Smooth muscle cell (in vitro differentiated cells): ENCODE data around the gene LIMS3. TPM values are rescaled to one million over a fixed set of nuclear protein-coding genes. Genes with fewer than 3 reads are reported as not detected.
"Not testable (repeated sequence)": the region's sequence is repeated elsewhere in the genome, so short reads cannot be mapped to it uniquely, and the experiment has no call there.

Experiments used
- DNase-seq: peaks from one replicate; lab custom pipeline; 2025; ENCODE audit not compliant: unreplicated experiment; lab: John Stamatoyannopoulos, UW
- H2AFZ ChIP-seq: fragments of 200-600 bp; sonication (generic); 2 replicates; pipeline ENCODE4 v1.6.0; 2016; ENCODE audit warnings: antibody characterized with exemption, low read depth, mild to moderate bottlenecking
- H3F3A ChIP-seq: fragments of 200-600 bp; sonication (generic); 2 replicates; pipeline ENCODE4 v1.6.0; 2017; ENCODE audit warnings: antibody characterized with exemption, low read depth
- H3K27ac ChIP-seq: fragments of 200-600 bp; sonication (generic); 2 replicates; pipeline ENCODE4 v1.5.1; 2016; ENCODE audit warnings: low read depth, mild to moderate bottlenecking
- H3K27me3 ChIP-seq: fragments of 200-600 bp; sonication (generic); 2 replicates; pipeline ENCODE4 v1.6.1; 2016; ENCODE audit warnings: low read depth, mild to moderate bottlenecking
- H3K36me3 ChIP-seq: fragments of 200-600 bp; sonication (generic); 2 replicates; pipeline ENCODE4 v1.5.1; 2016; ENCODE audit warnings: low read depth
- H3K4me1 ChIP-seq: fragments of 200-600 bp; sonication (generic); 2 replicates; pipeline ENCODE4 v1.5.1; 2016; ENCODE audit warnings: low read depth
- H3K4me2 ChIP-seq: fragments of 200-600 bp; sonication (generic); 2 replicates; pipeline ENCODE4 v1.6.0; 2016; ENCODE audit warnings: mild to moderate bottlenecking
- H3K4me3 ChIP-seq: fragments of 200-600 bp; sonication (generic); 2 replicates; pipeline ENCODE4 v1.5.1; 2016; ENCODE audit warnings: mild to moderate bottlenecking
- H3K79me2 ChIP-seq: fragments of 200-600 bp; sonication (generic); 2 replicates; pipeline ENCODE4 v1.6.0; 2016; ENCODE audit warnings: low read depth, mild to moderate bottlenecking
- H3K9ac ChIP-seq: fragments of 200-600 bp; sonication (generic); 2 replicates; pipeline ENCODE4 v1.6.0; 2016; ENCODE audit warnings: low read depth
- H3K9me3 ChIP-seq: fragments of 200-600 bp; sonication (generic); replicated peaks from 2 replicates; pipeline ENCODE4 v1.5.1; 2016; ENCODE audit warnings: low read depth
- H4K20me1 ChIP-seq: fragments of 200-600 bp; sonication (generic); 2 replicates; pipeline ENCODE4 v1.6.0; 2016; ENCODE audit warnings: low read depth
- WGBS: methylation state at CpG from one replicate; pipeline ENCODE4 v1.1.7; 2016; ENCODE audit warnings: low lambda C conversion rate; 5-methylcytosine and 5-hydroxymethylcytosine counted together
- polyA plus RNA-seq: library from polyadenylated mRNA; unstranded; fragments of >200 nt; fragmentation: Nextera tagmentation; extraction: Ambion mirVana; gene quantifications from 2 replicates; pipeline ENCODE4 v1.2.1, GENCODE V29; 2016
- total RNA-seq: library from RNA; depleted of rRNA; stranded (reverse); fragments of >200 nt; gene quantifications from 2 replicates; pipeline ENCODE4 v1.2.3, GENCODE V29; 2014

The LIMS3 gene
- total and polyA plus RNA-seq, 2 experiments from 2014 or later: 6.2 to 7.7 TPM

DNA sequence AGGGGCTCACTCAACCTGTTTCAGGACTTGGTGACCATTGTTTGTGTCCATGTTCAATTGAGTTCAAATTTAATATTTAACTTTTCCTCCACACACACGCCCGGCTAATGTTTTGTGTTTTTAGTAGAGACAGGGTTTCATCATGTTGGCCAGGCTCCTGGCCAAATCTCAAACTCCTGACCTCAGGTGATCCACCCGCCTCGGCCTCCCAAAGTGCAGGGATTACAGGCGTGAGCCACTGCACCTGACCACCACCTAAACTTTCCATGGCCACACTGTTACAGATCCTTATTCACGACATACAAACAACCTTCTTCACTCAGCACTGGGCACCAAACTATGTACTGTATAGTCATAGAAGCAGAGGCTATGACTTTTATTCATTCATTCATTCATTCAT, 4.3 kb upstream of the LIMS3 start:
- H3K4me2 ChIP-seq, H3K27ac ChIP-seq, H3K9ac ChIP-seq, H3K4me3 ChIP-seq, H3K79me2 ChIP-seq, H2AFZ ChIP-seq, DNase-seq, H4K20me1 ChIP-seq, H3F3A ChIP-seq, H3K9me3 ChIP-seq, H3K36me3 ChIP-seq, H3K4me1 ChIP-seq, H3K27me3 ChIP-seq: not testable (repeated sequence)
- no CpG with 5 or more reads among the region's 6 CpGs for WGBS

DNA sequence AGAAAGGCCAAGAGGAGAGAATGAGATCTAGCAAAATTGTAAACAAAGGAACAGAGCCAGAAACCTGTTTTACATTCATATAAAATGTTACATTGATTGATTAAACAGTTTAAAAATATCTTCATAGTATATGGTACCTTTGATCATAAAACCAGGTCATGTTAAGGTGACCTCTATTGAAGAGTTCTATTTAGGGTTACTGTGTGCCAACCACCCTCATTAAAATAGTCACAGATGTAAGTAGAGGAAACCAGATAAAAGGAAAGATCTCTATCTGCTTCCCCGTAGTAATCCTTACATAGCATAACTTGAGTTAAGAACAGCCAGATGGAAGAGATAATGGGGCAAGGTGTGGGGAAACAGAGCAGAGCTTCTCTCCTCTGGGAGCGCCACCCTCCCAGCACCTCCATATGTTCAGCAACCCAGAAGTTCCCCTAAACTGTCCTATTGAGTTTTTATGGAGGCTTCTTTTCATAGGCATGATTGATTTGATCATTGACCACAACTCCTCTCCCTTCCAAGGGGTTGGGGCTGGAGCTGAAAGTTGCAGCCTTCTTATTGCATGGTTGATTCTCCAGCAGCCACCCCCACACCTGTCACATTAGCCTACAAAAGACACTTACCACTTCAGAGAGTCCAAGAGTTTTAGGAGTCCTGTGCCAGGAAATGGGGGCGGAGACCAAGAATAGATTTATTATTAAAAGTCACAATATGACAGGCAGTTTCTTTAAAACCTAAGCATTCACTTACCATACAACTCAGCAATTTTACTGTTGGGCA, 3.2 kb upstream of the LIMS3 start:
- H3K36me3 ChIP-seq, H2AFZ ChIP-seq, H3K79me2 ChIP-seq, H3K4me2 ChIP-seq, H3K9ac ChIP-seq, DNase-seq, H3K27ac ChIP-seq, H3K4me3 ChIP-seq, H3K4me1 ChIP-seq, H3F3A ChIP-seq, H3K9me3 ChIP-seq, H4K20me1 ChIP-seq, H3K27me3 ChIP-seq: not testable (repeated sequence)
- no CpG with 5 or more reads among the region's 3 CpGs for WGBS

DNA sequence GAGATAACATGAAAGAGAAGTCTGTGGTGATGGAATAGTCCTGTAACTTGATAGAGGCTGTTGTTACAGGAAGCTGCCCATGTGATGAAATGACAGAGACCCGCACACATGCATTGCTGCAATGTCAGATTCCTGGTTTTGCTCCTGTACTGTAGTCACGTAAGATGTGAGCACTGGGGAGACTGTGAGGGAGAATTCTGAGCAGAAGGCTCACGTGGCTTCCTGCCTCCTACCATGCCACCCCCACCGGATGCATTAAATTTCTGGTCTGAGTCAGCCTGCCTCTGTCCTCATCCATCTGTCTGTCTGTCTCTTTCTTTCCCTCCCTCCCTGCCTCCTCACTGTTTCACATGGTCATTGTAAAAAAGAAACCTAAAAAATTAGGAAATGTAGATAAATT, 2.3 kb upstream of the LIMS3 start:
- not testable (repeated sequence) for H3K27ac ChIP-seq, H3K79me2 ChIP-seq, H3K9me3 ChIP-seq, H3K36me3 ChIP-seq, H3K4me2 ChIP-seq, DNase-seq, H4K20me1 ChIP-seq, H3K27me3 ChIP-seq, H3K9ac ChIP-seq, H3K4me3 ChIP-seq, H3F3A ChIP-seq, H3K4me1 ChIP-seq, H2AFZ ChIP-seq
- no CpG with 5 or more reads among the region's 4 CpGs for WGBS

DNA sequence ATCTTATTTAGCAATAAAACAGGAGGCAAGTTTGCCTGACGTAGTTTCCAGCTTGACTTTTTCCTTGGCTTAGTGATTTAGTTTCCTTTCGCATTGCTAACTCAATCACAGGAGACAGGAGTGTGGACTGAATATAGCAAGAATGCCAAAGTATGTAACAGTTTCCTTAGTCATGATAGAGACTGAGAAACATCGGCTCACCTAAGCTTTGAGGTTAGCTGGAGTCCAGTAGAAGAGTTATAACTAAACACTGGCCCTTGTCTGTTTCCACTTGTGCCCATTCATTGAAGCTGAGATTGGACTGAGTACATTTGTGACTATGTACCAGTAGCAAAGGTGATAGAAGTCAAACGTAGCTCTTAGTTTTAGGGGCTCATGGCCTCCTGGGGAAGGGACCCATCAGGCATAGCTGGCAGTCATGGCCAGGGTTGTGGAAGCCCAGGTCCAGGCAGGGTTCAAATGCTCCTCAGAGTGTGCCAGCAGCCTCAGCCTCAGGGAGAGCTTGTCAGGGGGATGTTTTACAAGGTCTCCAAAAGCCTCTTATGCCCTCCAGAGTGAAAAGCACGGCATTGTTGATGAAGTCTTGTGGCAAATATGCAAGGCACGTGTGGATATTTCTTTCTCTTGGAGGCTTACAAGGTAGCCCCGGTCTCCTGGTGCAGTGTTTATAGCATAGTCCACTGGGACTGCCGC, 573 bp upstream of the LIMS3 start:
- no CpG with 5 or more reads among the region's 8 CpGs for WGBS
- H4K20me1 ChIP-seq, H2AFZ ChIP-seq, H3K36me3 ChIP-seq, H3K4me3 ChIP-seq, H3K27me3 ChIP-seq, H3K79me2 ChIP-seq, H3K9ac ChIP-seq, DNase-seq, H3K27ac ChIP-seq, H3K9me3 ChIP-seq, H3K4me2 ChIP-seq, H3K4me1 ChIP-seq, H3F3A ChIP-seq: not testable (repeated sequence)

DNA sequence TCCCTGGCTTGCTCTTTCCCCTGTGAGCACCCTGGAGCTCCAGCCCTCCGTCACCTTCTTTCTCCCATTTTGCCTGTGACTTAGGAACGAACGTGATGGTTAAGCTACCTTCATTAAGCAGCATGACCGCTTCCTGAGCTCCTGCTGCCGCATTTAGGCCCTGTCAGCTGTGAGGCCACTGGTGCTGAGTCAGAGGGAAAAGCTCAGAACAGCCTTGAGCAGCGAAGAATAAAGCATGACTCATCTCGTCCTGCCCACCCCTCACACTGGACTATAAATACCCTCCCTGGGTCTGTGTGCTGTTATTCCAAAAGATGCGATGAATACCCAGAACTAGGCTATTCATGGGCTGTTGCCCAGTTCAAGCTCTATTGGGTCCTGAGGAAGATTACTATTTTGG, 7.3 kb downstream of the LIMS3 start:
- H2AFZ ChIP-seq, DNase-seq, H3K27me3 ChIP-seq, H3K9me3 ChIP-seq, H3K9ac ChIP-seq, H3K4me2 ChIP-seq, H3K4me1 ChIP-seq, H3K27ac ChIP-seq, H3K4me3 ChIP-seq, H3K36me3 ChIP-seq, H4K20me1 ChIP-seq, H3K79me2 ChIP-seq, H3F3A ChIP-seq: not testable (repeated sequence)
- no CpG with 5 or more reads among the region's 8 CpGs for WGBS

DNA sequence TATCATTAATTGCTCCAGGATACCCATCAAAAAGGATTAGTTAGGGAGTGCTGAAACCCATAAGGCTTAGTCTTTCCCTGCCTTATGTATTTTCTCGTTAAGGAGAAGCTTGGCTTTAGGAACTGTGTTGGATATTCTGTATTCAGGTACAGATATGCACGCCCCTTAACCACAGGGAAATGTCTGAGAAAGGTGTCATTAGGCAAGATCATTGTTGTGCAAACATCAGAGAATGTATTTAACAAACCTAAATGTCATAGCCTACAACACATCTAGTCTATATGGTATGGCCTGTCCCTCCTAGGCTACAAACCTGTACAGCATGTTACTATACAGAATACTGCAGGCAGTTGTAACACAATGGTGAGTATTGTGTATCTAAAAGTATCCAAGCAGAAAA, 10.1 kb downstream of the LIMS3 start:
- DNase-seq: not testable (repeated sequence)
- WGBS: no CpG with 5 or more reads among the region's 2 CpGs

DNA sequence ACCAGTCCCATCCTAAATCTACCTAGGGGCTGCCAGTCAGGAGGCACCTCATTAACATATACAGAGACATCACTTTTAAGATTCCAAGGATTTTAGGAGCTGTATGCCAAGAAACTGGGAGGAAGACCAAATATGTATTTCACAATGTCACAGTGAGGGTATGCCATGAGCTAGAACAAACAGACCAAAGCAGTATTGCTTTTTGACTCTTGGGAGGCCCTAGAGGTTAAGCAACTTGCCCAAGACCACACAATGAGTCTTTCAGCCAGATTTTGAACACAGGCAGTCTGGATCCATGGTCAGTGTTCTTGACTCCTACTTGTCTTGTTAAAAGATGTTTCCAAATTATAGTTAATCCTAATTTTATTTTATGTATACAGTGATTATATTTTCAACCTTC, 12.3 kb downstream of the LIMS3 start:
- not testable (repeated sequence) for H3K9ac ChIP-seq, H3K4me2 ChIP-seq, H3K79me2 ChIP-seq, H3K27me3 ChIP-seq, H3K36me3 ChIP-seq, H3K9me3 ChIP-seq, DNase-seq, H4K20me1 ChIP-seq, H3K4me3 ChIP-seq, H3K4me1 ChIP-seq, H3F3A ChIP-seq, H2AFZ ChIP-seq, H3K27ac ChIP-seq

More for the DNA sequence above, 10.1 kb downstream of the LIMS3 start:
- H2AFZ ChIP-seq, H3K4me2 ChIP-seq, H3K27me3 ChIP-seq, H3K4me1 ChIP-seq, H3K36me3 ChIP-seq, H3K9me3 ChIP-seq, H4K20me1 ChIP-seq, H3K4me3 ChIP-seq, H3F3A ChIP-seq, H3K79me2 ChIP-seq, H3K27ac ChIP-seq, H3K9ac ChIP-seq: not testable (repeated sequence)

DNA sequence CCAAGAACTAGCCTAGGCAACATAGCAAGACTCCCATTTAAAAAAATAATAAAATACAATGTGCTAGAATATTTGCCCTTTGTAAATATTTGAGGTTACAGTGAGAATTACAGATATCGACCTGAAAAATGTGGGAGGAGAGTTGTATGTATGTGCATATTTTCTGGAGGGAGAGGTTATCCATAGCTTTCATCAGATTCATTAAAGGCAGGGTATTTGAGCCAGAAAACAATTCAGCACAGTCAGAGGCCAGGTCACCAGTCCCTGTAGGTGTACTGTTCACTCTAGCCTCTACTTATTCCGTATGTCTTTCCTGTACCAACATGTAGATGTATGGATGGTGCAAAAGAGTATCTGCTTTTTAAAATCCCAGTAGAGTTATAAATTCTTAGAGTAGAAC, 15.4 kb downstream of the LIMS3 start:
- H3K36me3 ChIP-seq, H2AFZ ChIP-seq, H3K27ac ChIP-seq, DNase-seq, H3K9me3 ChIP-seq, H3K27me3 ChIP-seq, H3K79me2 ChIP-seq, H3K4me3 ChIP-seq, H3K9ac ChIP-seq, H4K20me1 ChIP-seq, H3K4me1 ChIP-seq, H3F3A ChIP-seq, H3K4me2 ChIP-seq: not testable (repeated sequence)
- WGBS: 89% methylated on average over 1 of the region's 2 CpGs
